Chondrocyte (in vitro differentiated cells): Measurements from ENCODE around the gene IFNLR1. TPM values are rescaled to one million over a fixed set of nuclear protein-coding genes. Genes with fewer than 3 reads are reported as not detected.

Experiments used
- DNase-seq: peaks from one replicate; pipeline ENCODE4 v3.0.0; 2021; ENCODE audit warnings: mixed read lengths, low spot score
- H3K27ac Mint-ChIP-seq: one replicate; pipeline ENCODE4 v1.8.0; 2021; ENCODE audit warnings: mild to moderate bottlenecking, moderate library complexity, mixed read lengths; ENCODE audit not compliant: unreplicated experiment
- H3K27me3 Mint-ChIP-seq: 2 replicates; pipeline ENCODE4 v1.8.0; 2021; ENCODE audit warnings: low read depth, mixed read lengths
- H3K36me3 Mint-ChIP-seq: 2 replicates; pipeline ENCODE4 v1.8.0; 2021; ENCODE audit warnings: low read depth, mixed read lengths
- H3K4me1 Mint-ChIP-seq: 2 replicates; pipeline ENCODE4 v1.8.0; 2021; ENCODE audit warnings: low read depth, mild to moderate bottlenecking, mixed read lengths
- H3K4me3 Mint-ChIP-seq: one replicate; pipeline ENCODE4 v1.8.0; 2021; ENCODE audit warnings: mild to moderate bottlenecking, moderate library complexity, mixed read lengths; ENCODE audit not compliant: unreplicated experiment
- H3K9me3 Mint-ChIP-seq: 2 replicates; pipeline ENCODE4 v1.8.0; 2021; ENCODE audit warnings: low read depth, mixed read lengths
- CTCF ChIP-seq: fragments of 200-600 bp; sonication (generic); IDR thresholded peaks from 2 replicates; pipeline ENCODE4 v1.5.0; 2021; ENCODE audit warnings: antibody characterized with exemption, mild to moderate bottlenecking, moderate library complexity
- total RNA-seq: library from RNA; stranded (reverse); gene quantifications from 3 replicates; pipeline ENCODE4 v1.2.1, GENCODE V29; 2021

Gene IFNLR1
- total RNA-seq, 1 donor from 2014 or later: 0.12 TPM

- Mint-ChIP-seq H3K4me3 (no peak overlapping the region), H3K27ac (no peak overlapping the region), H3K9me3 (no peaks in the 10 kb centered on the region), H3K4me1 (peaks cover 7% of the 10 kb centered on the region), H3K36me3 (no peaks in the 10 kb centered on the region), H3K27me3 (no peaks in the 10 kb centered on the region)
- peak; percentile 94 for TF ChIP-seq CTCF
- no peak for DNase-seq
Observed at GRCh38 chr1:24201941-24202440, 14.9 kb upstream of the IFNLR1 start.

GRCh38 chr1:24199291-24199900 lies 12.3 kb upstream of the IFNLR1 start:
- H3K4me3 Mint-ChIP-seq: no peak overlapping the region
- H3K27ac Mint-ChIP-seq: no peak overlapping the region
- DNase-seq: no peak
- no peaks in the 10 kb centered on the region for H3K9me3 Mint-ChIP-seq
- no peaks in the 10 kb centered on the region for H3K27me3 Mint-ChIP-seq
- peaks cover 7% of the 10 kb centered on the region for H3K4me1 Mint-ChIP-seq
- no peaks in the 10 kb centered on the region for H3K36me3 Mint-ChIP-seq
- TF ChIP-seq CTCF: peak; percentile 95

GRCh38 chr1:24198766-24199165 lies 11.7 kb upstream of the IFNLR1 start:
- H3K36me3 Mint-ChIP-seq: no peaks in the 10 kb centered on the region
- peaks cover 7% of the 10 kb centered on the region for H3K4me1 Mint-ChIP-seq
- H3K27me3 Mint-ChIP-seq: no peaks in the 10 kb centered on the region
- no peaks in the 10 kb centered on the region for H3K9me3 Mint-ChIP-seq
- no peak overlapping the region for H3K27ac Mint-ChIP-seq
- no peak for TF ChIP-seq CTCF
- no peak overlapping the region for H3K4me3 Mint-ChIP-seq
- DNase-seq: no peak

GRCh38 chr1:24195874-24196273 lies 8.8 kb upstream of the IFNLR1 start:
- no peak for TF ChIP-seq CTCF
- Mint-ChIP-seq H3K4me3 (no peak overlapping the region), H3K9me3 (peaks cover 4% of the 10 kb centered on the region), H3K4me1 (peaks cover 9% of the 10 kb centered on the region), H3K36me3 (no peaks in the 10 kb centered on the region), H3K27me3 (no peaks in the 10 kb centered on the region), H3K27ac (no peak overlapping the region)
- no peak for DNase-seq

GRCh38 chr1:24195136-24195535 lies 8.0 kb upstream of the IFNLR1 start:
- Mint-ChIP-seq H3K4me1 (peaks cover 9% of the 10 kb centered on the region), H3K9me3 (peaks cover 4% of the 10 kb centered on the region), H3K4me3 (no peak overlapping the region), H3K36me3 (no peaks in the 10 kb centered on the region), H3K27me3 (no peaks in the 10 kb centered on the region), H3K27ac (no peak overlapping the region)
- no peak for TF ChIP-seq CTCF
- DNase-seq: no peak
